HepG2 (cell line): ENCODE measurements around the gene SPACDR.

Source experiments
- ATF1 ChIP-seq: IDR thresholded peaks from 2 replicates; pipeline ENCODE4 v1.6.1; 2016; ENCODE audit warnings: mild to moderate bottlenecking, control low read depth
- CTCF ChIP-seq: sonication (generic); formaldehyde crosslinking; IDR thresholded peaks from 2 replicates; pipeline ENCODE4 v1.5.0; 2020; ENCODE audit warnings: mild to moderate bottlenecking, missing genetic modification reagents, moderate library complexity
- USF2 ChIP-seq, 2 experiments: sonication (generic) in 1 of 2; formaldehyde crosslinking in 1 of 2; IDR thresholded peaks; 2 replicates each; pipeline versions ENCODE4 v1.5.1 to v1.6.1; 2011 to 2020; ENCODE audit warnings: borderline replicate concordance in 1 of 2, low read depth in 1 of 2, low read length in 1 of 2, mild to moderate bottlenecking in 1 of 2, missing genetic modification reagents in 1 of 2, moderate library complexity in 1 of 2
- ZNF24 ChIP-seq: fragments of 450-650 bp; IDR thresholded peaks from 2 replicates; pipeline ENCODE4 v1.6.1; 2017; ENCODE audit warnings: antibody characterized with exemption, mild to moderate bottlenecking

GRCh38 chr7:100478958-100479660, 15.0 kb upstream of the SPACDR start, which contains the start of gene TSC22D4:
- no peak for TF ChIP-seq ATF1 (CRISPR knock-in tag)
- no peak for TF ChIP-seq CTCF (CRISPR knock-in tag)
- TF ChIP-seq USF2 (IDR thresholded peaks at IDR 0.05; ENCODE audit: low read depth, low read length) = no peak
- peak; percentile 40; the same call in 1 of the 2 replicates for TF ChIP-seq USF2 (CRISPR knock-in tag; IDR thresholded peaks at IDR 0.05; ENCODE audit: borderline replicate concordance)
- no peak for TF ChIP-seq ZNF24
